Smooth muscle cell of the brain vasculature (primary cell): Measurements from ENCODE around the gene SLIT1.

Source experiments
- DNase-seq: peaks from one replicate; pipeline ENCODE4 v3.0.0-alpha.2; 2012; ENCODE audit warnings: low read depth, low spot score

The SLIT1 gene

GRCh38 chr10:97115846-97116245 lies 69.9 kb downstream of the SLIT1 start:
- DNase-seq = no peak

GRCh38 chr10:97111615-97112014 lies 74.1 kb downstream of the SLIT1 start:
- no peak for DNase-seq

- no peak for DNase-seq
Observed at GRCh38 chr10:97109547-97109946, 76.2 kb downstream of the SLIT1 start.

- DNase-seq = no peak
Observed at GRCh38 chr10:97107551-97107950, 78.2 kb downstream of the SLIT1 start.

- DNase-seq = no peak
Observed at GRCh38 chr10:97106207-97106606, 79.6 kb downstream of the SLIT1 start.

- DNase-seq = no peak
Observed at GRCh38 chr10:97105303-97105702, 80.5 kb downstream of the SLIT1 start.

- no peak for DNase-seq
Observed at GRCh38 chr10:97103316-97104080, 82.3 kb downstream of the SLIT1 start.

GRCh38 chr10:97102441-97102840 lies 83.3 kb downstream of the SLIT1 start:
- DNase-seq = no peak

- DNase-seq = no peak
Observed at GRCh38 chr10:97101166-97101940, 84.4 kb downstream of the SLIT1 start.

GRCh38 chr10:97100657-97101056 lies 85.1 kb downstream of the SLIT1 start:
- DNase-seq = no peak

- DNase-seq = no peak
Observed at GRCh38 chr10:97099868-97100267, 85.9 kb downstream of the SLIT1 start.

GRCh38 chr10:97099089-97099488 lies 86.7 kb downstream of the SLIT1 start:
- DNase-seq = no peak

GRCh38 chr10:97097084-97097433 lies 88.7 kb downstream of the SLIT1 start:
- no peak for DNase-seq

- DNase-seq = no peak
Observed at GRCh38 chr10:97096261-97097083, 89.3 kb downstream of the SLIT1 start.

GRCh38 chr10:97095701-97096260 lies 90.0 kb downstream of the SLIT1 start:
- no peak for DNase-seq

- DNase-seq = no peak
Observed at GRCh38 chr10:97090644-97091043, 95.1 kb downstream of the SLIT1 start.

GRCh38 chr10:97090035-97090434 lies 95.7 kb downstream of the SLIT1 start:
- DNase-seq = no peak

GRCh38 chr10:97089209-97089870 lies 96.4 kb downstream of the SLIT1 start:
- DNase-seq = no peak

GRCh38 chr10:97087296-97087695 lies 98.5 kb downstream of the SLIT1 start:
- DNase-seq = no peak

- DNase-seq = no peak
Observed at GRCh38 chr10:97086530-97086929, 99.2 kb downstream of the SLIT1 start.

- no peak for DNase-seq
Observed at GRCh38 chr10:97083228-97083829, 102.4 kb downstream of the SLIT1 start.
